Measurements from ENCODE around the gene PDX1.

PDX1 gene

GRCh38 chr13:27970382-27971235, 50.8 kb downstream of the PDX1 start:
- DNase-seq = no peak

GRCh38 chr13:27971236-27971645, 51.4 kb downstream of the PDX1 start:
- no peak for DNase-seq

GRCh38 chr13:27971776-27972477, 52.1 kb downstream of the PDX1 start:
- DNase-seq = no peak

- no peak for DNase-seq
These were observed 52.6 kb downstream of the PDX1 start for GRCh38 chr13:27972478-27972820.

- no peak for DNase-seq
These were observed 53.5 kb downstream of the PDX1 start for GRCh38 chr13:27973291-27973690.

- DNase-seq = no peak
These were observed 54.3 kb downstream of the PDX1 start for GRCh38 chr13:27973961-27974662.
